ENCODE data around the gene NEDD8. TPM values are rescaled to one million over a fixed set of nuclear protein-coding genes. Genes with fewer than 3 reads are reported as not detected.

The NEDD8 gene
- total and polyA plus RNA-seq, 2 donors (not counting 1 experiment from before 2014, with no cell fraction given), result 86.7 to 98.5 TPM

GRCh38 chr14:24254630-24255392 is 22.6 kb upstream of the NEDD8 start:
- no peak overlapping the region for H3K27ac Mint-ChIP-seq
- Histone ChIP-seq H3K27ac (ENCODE audit: low read length in 2 of 2) (no peak overlapping the region), H2AFZ (ENCODE audit: insufficient read depth, low read depth, low read length, poor library complexity, severe bottlenecking) (no peak overlapping the region), H3K4me1 (ENCODE audit: control insufficient read depth in 2 of 2, insufficient read depth in 2 of 2, low read length in 2 of 2) (no peaks in the 10 kb centered on the region), H3K27me3 (replicated peaks in 1 of 4; ENCODE audit: control extremely low read depth in 1 of 4, control insufficient read depth in 3 of 4, insufficient read depth in 4 of 4, low read length in 3 of 4) (no peaks in the 10 kb centered on the region), H3K36me3 (replicated peaks in 1 of 2; ENCODE audit: control extremely low read depth in 1 of 2, control insufficient read depth in 1 of 2, extremely low read depth in 1 of 2, insufficient read depth in 2 of 2, low read length in 1 of 2) (peaks cover 0 to 28% of the 10 kb centered on the region in 2 experiments), H3K4me3 (ENCODE audit: control extremely low read depth in 1 of 5, extremely low read depth in 1 of 5, insufficient read depth in 1 of 5, low read depth in 2 of 5, low read length in 4 of 5) (no peak overlapping the region), H3K9ac (ENCODE audit: low read length) (no peak overlapping the region), H3K79me2 (ENCODE audit: control insufficient read depth, insufficient read depth, low read length) (no peaks in the 10 kb centered on the region), H3K4me2 (replicated peaks; ENCODE audit: low read depth, low read length, poor library complexity, severe bottlenecking) (no peak overlapping the region), H3K9me3 (ENCODE audit: control extremely low read depth in 1 of 3, control insufficient read depth in 2 of 3, insufficient read depth in 1 of 3, low read length in 2 of 3) (no peaks in the 10 kb centered on the region), H4K20me1 (ENCODE audit: control insufficient read depth, insufficient read depth, low read length, poor library complexity, severe bottlenecking) (no peaks in the 10 kb centered on the region)
- H3K9me3 Mint-ChIP-seq (ENCODE audit: insufficient read depth), result no peaks in the 10 kb centered on the region
- H3K27me3 Mint-ChIP-seq, result no peaks in the 10 kb centered on the region
- H3K4me3 Mint-ChIP-seq, result no peak overlapping the region
- WGBS (ENCODE audit: insufficient coverage), result 99% methylated on average over 19 of the region's 19 CpGs
- CTCF ChIA-PET, result interaction anchor here (1.1 kb wide), 1 partner anchor 25 kb away, joined by 3 read pairs; no protein-coding TSS in a partner anchor
- no peak for ATAC-seq (ENCODE audit: low read depth)
- TF ChIP-seq EZH2 (IDR thresholded peaks at IDR 0.05; ENCODE audit: borderline replicate concordance, insufficient read depth, low read depth, low read length, poor library complexity, severe bottlenecking) (no peak), CTCF (IDR thresholded peaks at IDR 0.05) (no peak)
- POLR2A ChIA-PET, result no interaction called here
- intact Hi-C loops (cut with micrococcal nuclease), result no loop called here
- no peak for DNase-seq
- H3K4me1 Mint-ChIP-seq, result no peaks in the 10 kb centered on the region

- Mint-ChIP-seq H3K4me1 (no peaks in the 10 kb centered on the region), H3K27ac (no peak overlapping the region), H3K27me3 (no peaks in the 10 kb centered on the region), H3K9me3 (ENCODE audit: insufficient read depth) (no peaks in the 10 kb centered on the region), H3K4me3 (no peak overlapping the region)
- no peaks in the 10 kb centered on the region for H3K79me2 ChIP-seq (ENCODE audit: control insufficient read depth, insufficient read depth, low read length)
- no peak overlapping the region for H3K4me3 ChIP-seq (ENCODE audit: control extremely low read depth in 1 of 5, extremely low read depth in 1 of 5, insufficient read depth in 1 of 5, low read depth in 2 of 5, low read length in 4 of 5)
- no peak overlapping the region for H3K9ac ChIP-seq (ENCODE audit: low read length)
- TF ChIP-seq CTCF (IDR thresholded peaks at IDR 0.05) (no peak), EZH2 (IDR thresholded peaks at IDR 0.05; ENCODE audit: borderline replicate concordance, insufficient read depth, low read depth, low read length, poor library complexity, severe bottlenecking) (no peak)
- no peak overlapping the region for H3K4me2 ChIP-seq (replicated peaks; ENCODE audit: low read depth, low read length, poor library complexity, severe bottlenecking)
- H3K27me3 ChIP-seq (replicated peaks in 1 of 4; ENCODE audit: control extremely low read depth in 1 of 4, control insufficient read depth in 3 of 4, insufficient read depth in 4 of 4, low read length in 3 of 4), result no peaks in the 10 kb centered on the region
- H3K36me3 ChIP-seq (replicated peaks in 1 of 2; ENCODE audit: control extremely low read depth in 1 of 2, control insufficient read depth in 1 of 2, extremely low read depth in 1 of 2, insufficient read depth in 2 of 2, low read length in 1 of 2), result peaks cover 0 to 28% of the 10 kb centered on the region in 2 experiments
- intact Hi-C loops (cut with micrococcal nuclease), result no loop called here
- no peaks in the 10 kb centered on the region for H4K20me1 ChIP-seq (ENCODE audit: control insufficient read depth, insufficient read depth, low read length, poor library complexity, severe bottlenecking)
- DNase-seq (no peak), ATAC-seq (ENCODE audit: low read depth) (no peak)
- 89% methylated on average over 3 of the region's 7 CpGs for WGBS (ENCODE audit: insufficient coverage)
- no peaks in the 10 kb centered on the region for H3K4me1 ChIP-seq (ENCODE audit: control insufficient read depth in 2 of 2, insufficient read depth in 2 of 2, low read length in 2 of 2)
- ChIA-PET POLR2A (no interaction called here), CTCF (interaction anchor here (1.1 kb wide), 1 partner anchor 26 kb away, joined by 3 read pairs; no protein-coding TSS in a partner anchor)
- H3K9me3 ChIP-seq (ENCODE audit: control extremely low read depth in 1 of 3, control insufficient read depth in 2 of 3, insufficient read depth in 1 of 3, low read length in 2 of 3), result no peaks in the 10 kb centered on the region
- no peak overlapping the region for H3K27ac ChIP-seq (ENCODE audit: low read length in 2 of 2)
- no peak overlapping the region for H2AFZ ChIP-seq (ENCODE audit: insufficient read depth, low read depth, low read length, poor library complexity, severe bottlenecking)
These were observed 21.8 kb upstream of the NEDD8 start for GRCh38 chr14:24253936-24254335.
